Caco-2 (cell line): ENCODE measurements around the gene MEF2B. TPM values are rescaled to one million over a fixed set of nuclear protein-coding genes. Genes with fewer than 3 reads are reported as not detected.
A peak's percentile ranks its signal among the peaks of the same experiment; 100 is the strongest.

ENCODE experiments used
- BruUV-seq: library from RNA; stranded (reverse); fragments of 400-500 nt; replicated peaks from 2 replicates; lab custom pipeline; 2021; lab: Mats Ljungman, UMichigan
- CTCF ChIA-PET: fragments of 300-600 bp; sonication (Branson Sonifier 250); formaldehyde crosslinking; loops from one replicate; lab custom pipeline; 2022; ENCODE audit warnings: antibody characterized with exemption; lab: Charles Lee
- POLR2A ChIA-PET: fragments of 300-600 bp; sonication (Branson Sonifier 250); formaldehyde crosslinking; loops from one replicate; lab custom pipeline; 2022; ENCODE audit warnings: antibody characterized with exemption; lab: Charles Lee
- DNase-seq, 2 experiments: peaks; one replicate each; pipeline versions ENCODE4 v3.0.0 to v3.0.0-alpha.2; 2020 to 2022
- H3K27me3 ChIP-seq: replicated peaks from 2 replicates; pipeline ENCODE4 v1.6.0; 2011; ENCODE audit warnings: low read length; ENCODE audit not compliant: control insufficient read depth, insufficient read depth
- H3K36me3 ChIP-seq: 2 replicates; pipeline ENCODE4 v1.5.1; 2011; ENCODE audit warnings: low read length; ENCODE audit not compliant: control insufficient read depth, insufficient read depth
- H3K4me1 ChIP-seq: fragments of 250-450 bp; sonication (Bioruptor Pico); 2 replicates; pipeline ENCODE4 v1.5.1; 2020; ENCODE audit warnings: mild to moderate bottlenecking
- H3K4me3 ChIP-seq: 2 replicates; pipeline ENCODE4 v1.5.1; 2011; ENCODE audit warnings: low read depth, mild to moderate bottlenecking, control low read depth, low read length
- H3K9me3 ChIP-seq: fragments of 250-450 bp; sonication (Bioruptor Pico); 2 replicates; pipeline ENCODE4 v1.5.1; 2020; ENCODE audit warnings: mild to moderate bottlenecking, moderate library complexity
- H3K27ac Mint-ChIP-seq: one replicate; pipeline ENCODE4 v1.8.0; 2022; ENCODE audit warnings: mixed read lengths; ENCODE audit not compliant: unreplicated experiment
- H3K27me3 Mint-ChIP-seq: one replicate; pipeline ENCODE4 v1.8.0; 2022; ENCODE audit warnings: mixed read lengths; ENCODE audit not compliant: insufficient read depth, unreplicated experiment
- H3K36me3 Mint-ChIP-seq: one replicate; pipeline ENCODE4 v1.8.0; 2022; ENCODE audit warnings: mild to moderate bottlenecking, mixed read lengths; ENCODE audit not compliant: insufficient read depth, unreplicated experiment
- H3K4me1 Mint-ChIP-seq: one replicate; pipeline ENCODE4 v1.8.0; 2022; ENCODE audit warnings: low read depth, mixed read lengths; ENCODE audit not compliant: unreplicated experiment
- H3K4me3 Mint-ChIP-seq: one replicate; pipeline ENCODE4 v1.8.0; 2022; ENCODE audit warnings: mild to moderate bottlenecking, moderate library complexity, mixed read lengths; ENCODE audit not compliant: unreplicated experiment
- H3K9me3 Mint-ChIP-seq: one replicate; pipeline ENCODE4 v1.8.0; 2022; ENCODE audit warnings: mixed read lengths; ENCODE audit not compliant: unreplicated experiment
- CTCF ChIP-seq, 2 experiments: fragments of 200-600 bp in 1 of 2; IDR thresholded peaks; 1 replicate in 1 of 2; 2 replicates in 1 of 2; pipeline versions ENCODE4 v1.5.1 to v1.8.0; 2011 to 2022; ENCODE audit warnings: antibody characterized with exemption in 1 of 2, control low read depth in 1 of 2, inconsistent platforms in 1 of 2, low read depth in 1 of 2, low read length in 1 of 2, mild to moderate bottlenecking in 1 of 2, moderate library complexity in 1 of 2; ENCODE audit not compliant: insufficient read depth in 1 of 2, severe bottlenecking in 1 of 2, unreplicated experiment in 1 of 2
- intact Hi-C: fragments of 100-400 bp; cut with micrococcal nuclease; formaldehyde crosslinking; loops from one replicate; pipeline ENCODE4 v1.10.0; 2022; ENCODE audit not compliant: unreplicated experiment
- total RNA-seq: library from RNA; stranded (reverse); gene quantifications from 2 replicates; pipeline ENCODE4 v1.2.3, GENCODE V29; 2022

The MEF2B gene
- total RNA-seq, 1 experiment from 2014 or later: 0.82 TPM

- peak; percentile 91 to 95 for DNase-seq
- BruUV-seq: no TSS peak
- Histone ChIP-seq H3K4me1 (peaks cover 48% of the 10 kb centered on the region), H3K9me3 (no peaks in the 10 kb centered on the region), H3K4me3 (no peak overlapping the region), H3K27me3 (no peaks in the 10 kb centered on the region), H3K36me3 (no peaks in the 10 kb centered on the region)
- no peaks in the 10 kb centered on the region for H3K9me3 Mint-ChIP-seq
- peak overlapping the region; percentile 51 for H3K4me3 Mint-ChIP-seq
- TF ChIP-seq CTCF (IDR thresholded peaks at IDR 0.05; ENCODE audit: insufficient read depth in 1 of 2, low read depth in 1 of 2, low read length in 1 of 2, severe bottlenecking in 1 of 2, unreplicated experiment in 1 of 2): peak; percentile 12 to 20
- intact Hi-C loops: loop anchor here (1.0 to 2.0 kb wide), 3 partner anchors 8 to 42 kb away; partner anchors contain the start of genes SLC25A42 and TMEM161A
- no peaks in the 10 kb centered on the region for H3K27me3 Mint-ChIP-seq
- CTCF ChIA-PET: interaction anchor here (0.8 to 1.7 kb wide), 3 partner anchors 9 to 26 kb away, joined by 3 to 4 read pairs (median 3); no protein-coding TSS in a partner anchor
- peak overlapping the region; percentile 92 for H3K27ac Mint-ChIP-seq
- no peaks in the 10 kb centered on the region for H3K36me3 Mint-ChIP-seq
- POLR2A ChIA-PET: no interaction called here
- H3K4me1 Mint-ChIP-seq: peaks cover 14% of the 10 kb centered on the region
Measured at GRCh38 chr19:19096641-19097627, 73.1 kb downstream of the MEF2B start.

- TF ChIP-seq CTCF (IDR thresholded peaks at IDR 0.05; ENCODE audit: insufficient read depth in 1 of 2, low read depth in 1 of 2, low read length in 1 of 2, severe bottlenecking in 1 of 2, unreplicated experiment in 1 of 2): no peak
- Mint-ChIP-seq H3K27me3 (no peaks in the 10 kb centered on the region), H3K4me1 (peaks cover 14% of the 10 kb centered on the region), H3K4me3 (no peak overlapping the region), H3K27ac (no peak overlapping the region), H3K9me3 (no peaks in the 10 kb centered on the region), H3K36me3 (no peaks in the 10 kb centered on the region)
- DNase-seq: no peak
- intact Hi-C loops: loop anchor here (2.0 kb wide), 1 partner anchor 43 kb away; the partner anchor contains the start of gene TMEM161A
- H3K4me1 ChIP-seq: peaks cover 48% of the 10 kb centered on the region
- no peak overlapping the region for H3K4me3 ChIP-seq
- no TSS peak for BruUV-seq
- no peaks in the 10 kb centered on the region for H3K36me3 ChIP-seq
- CTCF ChIA-PET: interaction anchor here (0.6 kb wide), 1 partner anchor 12 kb away, joined by 4 read pairs; no protein-coding TSS in a partner anchor
- no peaks in the 10 kb centered on the region for H3K9me3 ChIP-seq
- POLR2A ChIA-PET: no interaction called here
- H3K27me3 ChIP-seq: no peaks in the 10 kb centered on the region
Measured at GRCh38 chr19:19095691-19096090, 74.4 kb downstream of the MEF2B start.

Other genes with a start within 250 kb of the MEF2B start
- gene HOMER3, start 229.0 kb downstream of the MEF2B start, total RNA-seq: 18.0 and 19.0 TPM in 2 replicates
- gene SUGP2, start 136.7 kb downstream of the MEF2B start, total RNA-seq: 74.1 and 75.6 TPM in 2 replicates
- 40.1 and 44.6 TPM in 2 replicates for gene ARMC6, start 136.7 kb downstream of the MEF2B start, total RNA-seq
- 4.5 and 5.4 TPM in 2 replicates for gene SLC25A42, start 106.3 kb downstream of the MEF2B start, total RNA-seq
- 36.9 and 38.3 TPM in 2 replicates for gene TMEM161A, start 31.8 kb downstream of the MEF2B start, total RNA-seq
- 36.2 and 37.7 TPM in 2 replicates for gene BORCS8, start 21.9 kb upstream of the MEF2B start, total RNA-seq
- gene RFXANK, start 22.0 kb upstream of the MEF2B start, total RNA-seq: 59.8 and 73.4 TPM in 2 replicates
- gene NR2C2AP, start 33.2 kb upstream of the MEF2B start, total RNA-seq: 25.2 and 25.7 TPM in 2 replicates
- not detected in 2 replicates for gene NCAN, start 41.7 kb upstream of the MEF2B start, total RNA-seq
- gene TM6SF2, start 103.0 kb upstream of the MEF2B start, total RNA-seq: 3.2 and 3.7 TPM in 2 replicates
- 51.2 and 58.4 TPM in 2 replicates for gene SUGP1, start 150.2 kb upstream of the MEF2B start, total RNA-seq
- gene MAU2, start 150.6 kb upstream of the MEF2B start, total RNA-seq: 51.3 and 62.6 TPM in 2 replicates
- gene GATAD2A, start 235.4 kb upstream of the MEF2B start, total RNA-seq: 118 and 126 TPM in 2 replicates